A549 (cell line): ENCODE measurements around the gene DCP1A.
"Not testable (repeated sequence)": the region's sequence is repeated elsewhere in the genome, so short reads cannot be mapped to it uniquely, and the experiment has no call there.

ENCODE experiments used
- BHLHE40 ChIP-seq: IDR thresholded peaks from 2 replicates; pipeline ENCODE4 v1.6.1; 2012; ENCODE audit warnings: low read depth, low read length, inconsistent platforms
- CEBPB ChIP-seq, 2 experiments: fragments of >200 bp in 1 of 2; sonication (Bioruptor Twin) in 1 of 2; formaldehyde crosslinking in 1 of 2; IDR thresholded peaks; 2 replicates each; pipeline ENCODE4 v1.6.1; 2012 to 2016
- HOXA7 ChIP-seq: fragments of 250-450 bp; sonication (Bioruptor Pico); IDR thresholded peaks from 2 replicates; pipeline ENCODE4 v1.5.0; 2020; ENCODE audit warnings: mild to moderate bottlenecking, moderate library complexity
- MYC ChIP-seq: IDR thresholded peaks from 2 replicates; pipeline ENCODE4 v1.6.1; 2012; ENCODE audit warnings: mild to moderate bottlenecking, inconsistent platforms, low read length, improper control_type of control experiment, borderline replicate concordance
- POLR2A ChIP-seq: IDR thresholded peaks from 2 replicates; pipeline ENCODE4 v1.6.1; 2012; ENCODE audit warnings: mild to moderate bottlenecking, low read length
- RAD21 ChIP-seq, 2 experiments: fragments of >200 bp in 1 of 2; sonication (Bioruptor Twin) in 1 of 2; formaldehyde crosslinking in 1 of 2; IDR thresholded peaks in 1 of 2; conservative IDR thresholded peaks in 1 of 2; 2 replicates in 1 of 2; 3 replicates in 1 of 2; pipeline ENCODE4 v1.6.1; 2012 to 2018; ENCODE audit warnings: inconsistent platforms in 1 of 2
- SMC3 ChIP-seq: fragments of >200 bp; sonication (Bioruptor Twin); formaldehyde crosslinking; IDR thresholded peaks from 3 replicates; pipeline ENCODE4 v1.6.1; 2018; ENCODE audit warnings: inconsistent platforms
- TF ChIP-seq, protein P1 (sequence below): fragments of 450-650 bp; IDR thresholded peaks from 2 replicates; pipeline ENCODE4 v1.6.1; 2014; ENCODE audit warnings: antibody characterized with exemption
- TF ChIP-seq, protein P2 (sequence below): fragments of >200 bp; sonication (Bioruptor Twin); formaldehyde crosslinking; IDR thresholded peaks from 3 replicates; pipeline ENCODE4 v1.5.1; 2016

DNA sequence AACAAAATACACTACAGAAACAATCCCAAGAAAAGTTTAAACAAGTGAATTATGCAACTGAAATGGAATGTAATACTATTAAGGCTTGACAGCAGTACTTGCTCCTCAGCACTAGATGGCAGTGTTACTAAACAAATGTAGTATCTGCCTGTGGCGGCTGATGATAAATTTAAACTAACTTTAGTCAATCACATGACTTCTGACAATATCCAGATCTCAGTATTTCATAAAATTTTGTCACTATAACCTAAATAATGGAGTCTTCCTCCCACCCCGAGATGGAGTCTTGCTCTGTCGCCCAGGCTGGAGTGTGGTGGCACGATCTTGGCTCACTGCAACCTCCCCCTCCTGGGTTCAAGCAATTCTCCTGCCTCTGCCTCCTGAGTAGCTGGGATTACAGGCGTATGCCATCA, 47.7 kb downstream of the DCP1A start:
- TF ChIP-seq, protein P1, sequence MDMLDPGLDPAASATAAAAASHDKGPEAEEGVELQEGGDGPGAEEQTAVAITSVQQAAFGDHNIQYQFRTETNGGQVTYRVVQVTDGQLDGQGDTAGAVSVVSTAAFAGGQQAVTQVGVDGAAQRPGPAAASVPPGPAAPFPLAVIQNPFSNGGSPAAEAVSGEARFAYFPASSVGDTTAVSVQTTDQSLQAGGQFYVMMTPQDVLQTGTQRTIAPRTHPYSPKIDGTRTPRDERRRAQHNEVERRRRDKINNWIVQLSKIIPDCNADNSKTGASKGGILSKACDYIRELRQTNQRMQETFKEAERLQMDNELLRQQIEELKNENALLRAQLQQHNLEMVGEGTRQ = not testable (repeated sequence)
- TF ChIP-seq RAD21 (conservative IDR thresholded peaks at IDR 0.05 in 1 of 2, IDR thresholded peaks at IDR 0.05 in 1 of 2) (peak; percentile 79 to 83), SMC3 (peak; percentile 68), CEBPB (IDR thresholded peaks at IDR 0.05) (peak; percentile 53 to 65; a peak in 3 of 4 replicates)
- not testable (repeated sequence) for TF ChIP-seq MYC; HOXA7 (CRISPR knock-in tag); POLR2A; BHLHE40
- TF ChIP-seq, protein P2, sequence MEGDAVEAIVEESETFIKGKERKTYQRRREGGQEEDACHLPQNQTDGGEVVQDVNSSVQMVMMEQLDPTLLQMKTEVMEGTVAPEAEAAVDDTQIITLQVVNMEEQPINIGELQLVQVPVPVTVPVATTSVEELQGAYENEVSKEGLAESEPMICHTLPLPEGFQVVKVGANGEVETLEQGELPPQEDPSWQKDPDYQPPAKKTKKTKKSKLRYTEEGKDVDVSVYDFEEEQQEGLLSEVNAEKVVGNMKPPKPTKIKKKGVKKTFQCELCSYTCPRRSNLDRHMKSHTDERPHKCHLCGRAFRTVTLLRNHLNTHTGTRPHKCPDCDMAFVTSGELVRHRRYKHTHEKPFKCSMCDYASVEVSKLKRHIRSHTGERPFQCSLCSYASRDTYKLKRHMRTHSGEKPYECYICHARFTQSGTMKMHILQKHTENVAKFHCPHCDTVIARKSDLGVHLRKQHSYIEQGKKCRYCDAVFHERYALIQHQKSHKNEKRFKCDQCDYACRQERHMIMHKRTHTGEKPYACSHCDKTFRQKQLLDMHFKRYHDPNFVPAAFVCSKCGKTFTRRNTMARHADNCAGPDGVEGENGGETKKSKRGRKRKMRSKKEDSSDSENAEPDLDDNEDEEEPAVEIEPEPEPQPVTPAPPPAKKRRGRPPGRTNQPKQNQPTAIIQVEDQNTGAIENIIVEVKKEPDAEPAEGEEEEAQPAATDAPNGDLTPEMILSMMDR = peak; percentile 75
